22Rv1 (cell line): ENCODE results near the gene STKLD1.

Experiments used
- H3K27ac ChIP-seq: fragments of 450-650 bp; 2 replicates; pipeline ENCODE4 v1.5.1; 2017
- ZFX ChIP-seq: fragments of 450-650 bp; IDR thresholded peaks from 2 replicates; pipeline ENCODE4 v1.6.1; 2017; ENCODE audit warnings: antibody characterized with exemption, borderline replicate concordance
- TF ChIP-seq, protein P1 (sequence below): fragments of 450-650 bp; IDR thresholded peaks from 2 replicates; pipeline ENCODE4 v1.5.1; 2017; ENCODE audit warnings: mild to moderate bottlenecking

The STKLD1 gene

DNA sequence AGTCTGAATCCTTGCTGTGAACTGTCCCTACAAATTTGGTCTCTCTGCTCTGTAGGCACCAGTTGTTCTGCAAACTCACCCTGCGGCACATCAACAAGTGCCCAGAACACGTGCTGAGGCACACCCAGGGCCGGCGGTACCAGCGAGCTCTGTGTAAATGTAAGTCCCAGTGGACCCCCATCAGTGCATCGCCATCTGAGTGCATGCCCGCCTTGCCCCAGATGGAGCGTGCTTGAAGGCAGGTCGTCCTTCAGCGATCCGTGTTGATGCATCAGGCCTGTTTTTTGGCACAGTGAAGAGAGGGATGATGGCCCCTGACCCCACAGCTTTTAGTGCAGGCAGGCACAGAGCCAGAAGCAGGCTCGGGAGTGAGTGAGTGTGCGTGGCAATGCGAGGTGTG, 18.5 kb upstream of the STKLD1 start:
- peak overlapping the region; percentile 71 for H3K27ac ChIP-seq
- no peak for TF ChIP-seq ZFX
- TF ChIP-seq, protein P1, sequence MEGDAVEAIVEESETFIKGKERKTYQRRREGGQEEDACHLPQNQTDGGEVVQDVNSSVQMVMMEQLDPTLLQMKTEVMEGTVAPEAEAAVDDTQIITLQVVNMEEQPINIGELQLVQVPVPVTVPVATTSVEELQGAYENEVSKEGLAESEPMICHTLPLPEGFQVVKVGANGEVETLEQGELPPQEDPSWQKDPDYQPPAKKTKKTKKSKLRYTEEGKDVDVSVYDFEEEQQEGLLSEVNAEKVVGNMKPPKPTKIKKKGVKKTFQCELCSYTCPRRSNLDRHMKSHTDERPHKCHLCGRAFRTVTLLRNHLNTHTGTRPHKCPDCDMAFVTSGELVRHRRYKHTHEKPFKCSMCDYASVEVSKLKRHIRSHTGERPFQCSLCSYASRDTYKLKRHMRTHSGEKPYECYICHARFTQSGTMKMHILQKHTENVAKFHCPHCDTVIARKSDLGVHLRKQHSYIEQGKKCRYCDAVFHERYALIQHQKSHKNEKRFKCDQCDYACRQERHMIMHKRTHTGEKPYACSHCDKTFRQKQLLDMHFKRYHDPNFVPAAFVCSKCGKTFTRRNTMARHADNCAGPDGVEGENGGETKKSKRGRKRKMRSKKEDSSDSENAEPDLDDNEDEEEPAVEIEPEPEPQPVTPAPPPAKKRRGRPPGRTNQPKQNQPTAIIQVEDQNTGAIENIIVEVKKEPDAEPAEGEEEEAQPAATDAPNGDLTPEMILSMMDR: no peak

- H3K27ac ChIP-seq: no peak overlapping the region
- no peak for TF ChIP-seq ZFX
- TF ChIP-seq, protein P1: 0 out of 2 replicates have a peak, but pooled peaks have one; percentile 18
Observed at GRCh38 chr9:133359399-133360175, 16.6 kb upstream of the STKLD1 start.

GRCh38 chr9:133360400-133361393, 15.5 kb upstream of the STKLD1 start:
- TF ChIP-seq, protein P1: no peak
- no peak for TF ChIP-seq ZFX
- H3K27ac ChIP-seq: 0 out of 2 replicates have a peak overlapping the region, but pooled peaks have one; percentile 18

GRCh38 chr9:133361507-133362092, 14.6 kb upstream of the STKLD1 start:
- H3K27ac ChIP-seq: 0 out of 2 replicates have a peak overlapping the region, but pooled peaks have one; percentile 18

DNA sequence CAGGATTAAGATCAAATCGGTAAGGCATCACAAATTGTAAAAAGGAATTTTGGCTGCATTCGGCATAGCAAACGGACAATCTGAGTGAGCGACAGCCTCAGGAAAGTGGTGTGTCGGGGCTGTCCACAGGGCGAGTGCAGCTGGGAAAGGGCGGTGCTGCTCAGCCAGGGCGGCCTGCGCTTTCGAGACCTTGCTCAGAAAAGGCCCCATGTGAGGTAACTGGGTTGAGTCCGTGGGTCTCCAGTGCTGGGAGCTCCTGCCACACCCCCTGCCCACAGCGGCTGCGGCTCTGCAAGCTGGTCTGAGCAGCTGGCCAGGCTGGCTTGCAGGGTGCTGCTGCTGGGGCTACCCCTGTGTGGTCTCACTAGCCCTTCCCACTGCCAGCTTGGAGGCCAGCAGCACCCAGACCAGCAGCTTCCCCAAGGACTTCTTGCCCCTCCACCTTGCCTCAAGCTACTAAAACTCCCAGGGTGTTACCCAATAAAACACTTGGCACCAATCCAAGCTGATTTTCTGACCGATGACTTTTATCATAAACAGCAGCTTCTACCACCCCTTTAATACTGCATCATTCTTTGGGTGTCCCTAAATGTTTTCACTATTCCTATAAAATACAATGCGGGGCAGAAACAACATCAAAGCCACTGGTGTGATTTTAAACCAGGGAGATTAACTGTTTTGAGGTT, 13.7 kb upstream of the STKLD1 start:
- H3K27ac ChIP-seq: peak overlapping the region; percentile 35; the same call in 1 of the 2 replicates
- TF ChIP-seq, protein P1: no peak
- TF ChIP-seq ZFX: no peak

More at GRCh38 chr9:133361507-133362092, 14.6 kb upstream of the STKLD1 start:
- no peak for TF ChIP-seq ZFX
- TF ChIP-seq, protein P1: no peak

DNA sequence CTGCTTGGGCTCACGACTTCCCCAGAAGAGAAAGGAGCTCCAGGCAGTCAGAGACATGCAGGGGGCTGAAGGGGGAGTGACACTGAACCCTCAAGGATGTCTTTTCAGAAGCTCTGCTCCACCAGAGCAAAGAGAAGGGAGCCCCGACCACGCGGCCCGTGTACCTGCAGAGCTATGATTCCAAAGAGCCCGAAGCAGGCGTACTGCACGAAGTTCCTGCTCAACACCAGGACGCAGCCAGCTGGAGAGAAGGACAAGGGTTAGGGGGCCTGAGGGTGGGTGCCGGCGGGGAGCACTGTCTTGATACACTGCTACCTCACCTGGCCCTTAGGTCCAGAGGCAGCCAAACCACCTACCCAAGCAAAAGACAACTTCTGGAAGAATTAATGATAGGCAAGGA, 9.7 kb upstream of the STKLD1 start:
- TF ChIP-seq, protein P1: no peak
- TF ChIP-seq ZFX: no peak
- no peak overlapping the region for H3K27ac ChIP-seq
